Keratinocyte (primary cell): Measurements from ENCODE around the gene TMEM30A. TPM values are rescaled to one million over a fixed set of nuclear protein-coding genes. Genes with fewer than 3 reads are reported as not detected.

Source experiments
- DNase-seq: peaks from one replicate; pipeline ENCODE4 v3.0.0-alpha.2; 2011; ENCODE audit warnings: low read depth, missing footprints, low spot score
- FAIRE-seq: peaks from 2 replicates; lab custom pipeline; 2011; peaks lifted over from hg19 to GRCh38; lab: Jason Lieb, UNC
- H2AFZ ChIP-seq: 2 replicates; pipeline ENCODE4 v1.6.0; 2012; ENCODE audit warnings: low read length, control low read depth, inconsistent platforms; ENCODE audit not compliant: control insufficient read depth
- H3K27ac ChIP-seq: 2 replicates; pipeline ENCODE4 v1.5.1; 2011; ENCODE audit warnings: low read length; ENCODE audit not compliant: control insufficient read depth, insufficient read depth
- H3K27me3 ChIP-seq: 3 replicates; pipeline ENCODE4 v1.6.0; 2011; ENCODE audit warnings: low read length; ENCODE audit not compliant: control insufficient read depth, insufficient read depth; ENCODE audit errors: extremely low read depth
- H3K36me3 ChIP-seq, 2 experiments: 2 replicates in 1 of 2; 3 replicates in 1 of 2; pipeline ENCODE4 v1.5.1; 2011; ENCODE audit warnings: low read length in 2 of 2, mild to moderate bottlenecking in 1 of 2; ENCODE audit not compliant: control insufficient read depth in 2 of 2, insufficient read depth in 2 of 2; ENCODE audit errors: extremely low read depth in 1 of 2
- H3K4me1 ChIP-seq: 3 replicates; pipeline ENCODE4 v1.5.1; 2011; ENCODE audit warnings: low read length; ENCODE audit not compliant: control insufficient read depth, insufficient read depth; ENCODE audit errors: extremely low read depth
- H3K4me2 ChIP-seq: 3 replicates; pipeline ENCODE4 v1.6.0; 2011; ENCODE audit warnings: low read depth, low read length; ENCODE audit not compliant: control insufficient read depth, insufficient read depth; ENCODE audit errors: extremely low read depth
- H3K4me3 ChIP-seq, 3 experiments: fragments of 200-600 bp in 1 of 3; sonication (generic) in 1 of 3; 2 replicates in 2 of 3; 3 replicates in 1 of 3; pipeline ENCODE4 v1.5.1; 2011 to 2016; ENCODE audit warnings: low read length in 3 of 3, mild to moderate bottlenecking in 3 of 3, control low read depth in 2 of 3, inconsistent platforms in 1 of 3, low read depth in 1 of 3, mixed read lengths in 1 of 3, mixed run types in 1 of 3, moderate library complexity in 1 of 3; ENCODE audit not compliant: control insufficient read depth in 2 of 3, insufficient read depth in 2 of 3; ENCODE audit errors: extremely low read depth in 1 of 3
- H3K79me2 ChIP-seq: 2 replicates; pipeline ENCODE4 v1.6.0; 2012; ENCODE audit warnings: low read length; ENCODE audit not compliant: control insufficient read depth, insufficient read depth
- H3K9ac ChIP-seq: 3 replicates; pipeline ENCODE4 v1.6.0; 2011; ENCODE audit warnings: low read length; ENCODE audit not compliant: control insufficient read depth, insufficient read depth; ENCODE audit errors: extremely low read depth
- H3K9me1 ChIP-seq: 3 replicates; pipeline ENCODE4 v1.6.0; 2011; ENCODE audit warnings: low read length; ENCODE audit not compliant: control insufficient read depth, insufficient read depth; ENCODE audit errors: extremely low read depth
- H3K9me3 ChIP-seq: 2 replicates; pipeline ENCODE4 v1.5.1; 2012; ENCODE audit warnings: low read depth, low read length; ENCODE audit not compliant: control insufficient read depth
- H4K20me1 ChIP-seq: 3 replicates; pipeline ENCODE4 v1.6.0; 2011; ENCODE audit warnings: low read length; ENCODE audit not compliant: control insufficient read depth, insufficient read depth; ENCODE audit errors: extremely low read depth
- CTCF ChIP-seq, 3 experiments: IDR thresholded peaks in 1 of 3; conservative IDR thresholded peaks in 1 of 3; optimal IDR thresholded peaks in 1 of 3; 2 replicates in 2 of 3; 3 replicates in 1 of 3; pipeline versions ENCODE3 to v1.5.1; 2011; ENCODE audit warnings: low read length in 3 of 3, mild to moderate bottlenecking in 3 of 3, moderate library complexity in 2 of 3, control low read depth in 1 of 3, inconsistent platforms in 1 of 3; ENCODE audit not compliant: insufficient read depth in 2 of 3; ENCODE audit errors: extremely low read depth in 1 of 3
- EZH2 ChIP-seq: IDR thresholded peaks from one replicate; pipeline ENCODE4 v1.6.1; 2012; ENCODE audit warnings: inconsistent platforms, mild to moderate bottlenecking, low read length, moderate library complexity
- dilution Hi-C: fragments of 300-500 bp; cut with MboI; formaldehyde crosslinking; loops from one replicate; pipeline ENCODE4 v1.7.0; 2020; ENCODE audit warnings: low sequenced_read_pairs; ENCODE audit not compliant: extremely low pct_ligation_motif_present
- polyA plus RNA-seq, 5 experiments: library from polyadenylated mRNA; depleted of rRNA in 3 of 5; stranded (reverse) in 3 of 5; stranded (forward) in 1 of 5; unstranded in 1 of 5; fragments of >200 nt; gene quantifications; 1 replicate in 1 of 5; 2 replicates in 3 of 5; 3 replicates in 1 of 5; pipeline versions ENCODE4 v1.2.1 to v1.2.3, GENCODE V29; 2011 to 2012; ENCODE audit warnings: missing spikeins in 2 of 5, low read depth in 1 of 5, low replicate concordance in 1 of 5

TMEM30A gene
- polyA plus RNA-seq, 1 donor (not counting 4 experiments of a cell fraction or from before 2014, with no cell fraction given) = 50.2 TPM

GRCh38 chr6:75307364-75308004, 22.9 kb upstream of the TMEM30A start:
- no peaks in the 10 kb centered on the region for H4K20me1 ChIP-seq
- dilution Hi-C loops = no loop called here

GRCh38 chr6:75306064-75306463, 21.5 kb upstream of the TMEM30A start:
- no peaks in the 10 kb centered on the region for H3K9me3 ChIP-seq
- H2AFZ ChIP-seq = no peak overlapping the region
- H3K27ac ChIP-seq = no peak overlapping the region
- H3K36me3 ChIP-seq = no peaks in the 10 kb centered on the region
- no peak for TF ChIP-seq EZH2
- TF ChIP-seq CTCF (optimal IDR thresholded peaks at IDR 0.05 in 1 of 3, IDR thresholded peaks at IDR 0.05 in 1 of 3, conservative IDR thresholded peaks at IDR 0.05 in 1 of 3; ENCODE audit: extremely low read depth in 1 of 3, insufficient read depth in 2 of 3, low read length in 3 of 3) = no peak
- dilution Hi-C loops = no loop called here
- no peaks in the 10 kb centered on the region for H3K79me2 ChIP-seq
- no peak for FAIRE-seq
- H3K4me3 ChIP-seq = no peak overlapping the region
- H4K20me1 ChIP-seq = no peaks in the 10 kb centered on the region
- H3K9ac ChIP-seq = no peak overlapping the region
- H3K27me3 ChIP-seq = no peaks in the 10 kb centered on the region
- DNase-seq = no peak
- H3K9me1 ChIP-seq = no peaks in the 10 kb centered on the region
- no peak overlapping the region for H3K4me2 ChIP-seq
- no peaks in the 10 kb centered on the region for H3K4me1 ChIP-seq

More at GRCh38 chr6:75307364-75308004, 22.9 kb upstream of the TMEM30A start:
- H3K4me2 ChIP-seq = no peak overlapping the region
- H3K9me1 ChIP-seq = no peaks in the 10 kb centered on the region
- H3K27me3 ChIP-seq = no peaks in the 10 kb centered on the region
- no peak overlapping the region for H3K9ac ChIP-seq
- no peak overlapping the region for H3K27ac ChIP-seq
- H3K4me3 ChIP-seq = no peak overlapping the region
- no peak overlapping the region for H2AFZ ChIP-seq
- no peaks in the 10 kb centered on the region for H3K36me3 ChIP-seq
- no peak for TF ChIP-seq EZH2
- TF ChIP-seq CTCF (optimal IDR thresholded peaks at IDR 0.05 in 1 of 3, IDR thresholded peaks at IDR 0.05 in 1 of 3, conservative IDR thresholded peaks at IDR 0.05 in 1 of 3; ENCODE audit: extremely low read depth in 1 of 3, insufficient read depth in 2 of 3, low read length in 3 of 3) = no peak
- no peak for DNase-seq
- no peaks in the 10 kb centered on the region for H3K9me3 ChIP-seq
- FAIRE-seq = no peak
- no peaks in the 10 kb centered on the region for H3K4me1 ChIP-seq
- H3K79me2 ChIP-seq = no peaks in the 10 kb centered on the region
